Activated B cell treated with CpG ODN at 0.5 μM for 24 hours (primary cell): Measurements from ENCODE around the gene AGTPBP1. TPM values are rescaled to one million over a fixed set of nuclear protein-coding genes. Genes with fewer than 3 reads are reported as not detected.
"Not testable (repeated sequence)": the region's sequence is repeated elsewhere in the genome, so short reads cannot be mapped to it uniquely, and the experiment has no call there.

Experiments used
- ATAC-seq: fragments of 200-7000 bp; cut with Tn5 transposase; one replicate; pipeline ENCODE4 v1.10.0; 2021; ENCODE audit warnings: low read depth, mild to moderate bottlenecking, moderate library complexity
- CTCF ChIA-PET: fragments of 350-600 bp; sonication (Branson Sonifier 250); formaldehyde crosslinking; loops from one replicate; lab custom pipeline; 2021; ENCODE audit warnings: antibody characterized with exemption; lab: Charles Lee
- POLR2A ChIA-PET: fragments of 350-600 bp; sonication (Branson Sonifier 250); formaldehyde crosslinking; loops from one replicate; lab custom pipeline; 2021; ENCODE audit warnings: antibody characterized with exemption; lab: Charles Lee
- DNase-seq: peaks from one replicate; pipeline ENCODE4 v3.0.0; 2022
- H3K27ac Mint-ChIP-seq: one replicate; pipeline ENCODE4 v1.8.0; 2020; ENCODE audit warnings: mixed read lengths
- H3K27me3 Mint-ChIP-seq: one replicate; pipeline ENCODE4 v1.8.0; 2021; ENCODE audit warnings: mixed read lengths
- H3K36me3 Mint-ChIP-seq: one replicate; pipeline ENCODE4 v1.8.0; 2021; ENCODE audit warnings: low read depth, mixed read lengths
- H3K4me1 Mint-ChIP-seq: one replicate; pipeline ENCODE4 v1.8.0; 2021; ENCODE audit warnings: mixed read lengths
- H3K4me3 Mint-ChIP-seq: one replicate; pipeline ENCODE4 v1.8.0; 2020; ENCODE audit warnings: mild to moderate bottlenecking, mixed read lengths
- H3K9me3 Mint-ChIP-seq: one replicate; pipeline ENCODE4 v1.8.0; 2020; ENCODE audit warnings: mixed read lengths
- intact Hi-C: fragments of 100-400 bp; cut with micrococcal nuclease; formaldehyde crosslinking; loops from one replicate; pipeline ENCODE4 v1.15.1; 2024
- total RNA-seq: library from RNA; stranded (reverse); gene quantifications from 2 replicates; pipeline ENCODE4 v1.2.3, GENCODE V29; 2022
- TF ChIP-seq, protein P1 (sequence below): fragments of 200-600 bp; IDR thresholded peaks from one replicate; pipeline ENCODE4 v1.8.0; 2022; ENCODE audit warnings: antibody characterized with exemption, mild to moderate bottlenecking

AGTPBP1 gene
- total RNA-seq = 25.9 and 26.7 TPM in 2 replicates

DNA sequence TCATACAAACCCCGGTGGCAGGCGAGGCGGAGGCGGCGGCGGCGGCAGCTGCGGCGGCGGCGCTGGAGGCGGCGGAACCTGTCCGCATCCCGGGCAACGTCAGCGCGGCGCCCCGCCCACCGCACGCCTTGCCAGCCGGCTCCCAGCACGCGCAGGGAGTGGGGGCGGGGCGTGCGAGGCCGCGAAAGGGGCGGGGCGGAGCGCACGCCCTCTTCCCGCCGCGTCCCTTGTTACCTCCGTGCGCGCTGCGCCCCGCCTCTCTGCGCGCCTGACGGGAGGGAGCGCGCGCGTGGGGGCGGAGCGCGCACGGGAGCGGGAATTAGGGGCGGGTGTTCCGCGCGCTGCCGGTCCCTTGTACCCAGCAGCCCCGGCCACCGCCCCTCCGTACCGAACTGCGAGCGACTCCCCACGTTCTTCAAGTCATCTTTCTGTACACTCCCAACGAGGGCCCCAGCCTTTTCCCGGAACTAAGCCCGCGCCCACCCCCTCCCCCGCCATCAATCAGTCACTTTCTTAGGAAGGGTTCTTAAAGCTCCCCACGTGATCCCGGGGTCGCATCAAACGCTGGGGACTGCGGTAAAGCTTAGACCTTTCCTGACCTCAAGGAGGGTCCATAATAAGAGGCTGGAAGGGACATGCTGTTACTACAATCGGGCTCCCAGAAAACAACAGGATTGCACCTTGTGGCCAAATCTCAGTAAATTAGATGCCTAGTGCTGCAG, at the start of gene AGTPBP1:
Gene AGTPBP1, minus strand, starts transcription at position 80 of the 722 bp plus-strand sequence. CDS start 29,421 bp downstream, outside the sequence.
- DNase-seq (peak; percentile 99), ATAC-seq (peak; percentile 92)
- ChIA-PET CTCF (no interaction called here), POLR2A (interaction anchor here (0.6 to 1.2 kb wide), 5 partner anchors 39 to 1821 kb away, joined by 3 to 5 read pairs (median 3); partner anchors contain the start of genes ISCA1 and KIF27)
- Mint-ChIP-seq H3K27ac (peak within 1 kb of the TSS; percentile 90), H3K36me3 (peaks cover 5% of the 10 kb centered on the region), H3K4me3 (peak within 1 kb of the TSS; percentile 93), H3K9me3 (no peaks in the 10 kb centered on the region), H3K27me3 (peaks cover 8% of the 10 kb centered on the region), H3K4me1 (peaks cover 22% of the 10 kb centered on the region)
- TF ChIP-seq, protein P1, sequence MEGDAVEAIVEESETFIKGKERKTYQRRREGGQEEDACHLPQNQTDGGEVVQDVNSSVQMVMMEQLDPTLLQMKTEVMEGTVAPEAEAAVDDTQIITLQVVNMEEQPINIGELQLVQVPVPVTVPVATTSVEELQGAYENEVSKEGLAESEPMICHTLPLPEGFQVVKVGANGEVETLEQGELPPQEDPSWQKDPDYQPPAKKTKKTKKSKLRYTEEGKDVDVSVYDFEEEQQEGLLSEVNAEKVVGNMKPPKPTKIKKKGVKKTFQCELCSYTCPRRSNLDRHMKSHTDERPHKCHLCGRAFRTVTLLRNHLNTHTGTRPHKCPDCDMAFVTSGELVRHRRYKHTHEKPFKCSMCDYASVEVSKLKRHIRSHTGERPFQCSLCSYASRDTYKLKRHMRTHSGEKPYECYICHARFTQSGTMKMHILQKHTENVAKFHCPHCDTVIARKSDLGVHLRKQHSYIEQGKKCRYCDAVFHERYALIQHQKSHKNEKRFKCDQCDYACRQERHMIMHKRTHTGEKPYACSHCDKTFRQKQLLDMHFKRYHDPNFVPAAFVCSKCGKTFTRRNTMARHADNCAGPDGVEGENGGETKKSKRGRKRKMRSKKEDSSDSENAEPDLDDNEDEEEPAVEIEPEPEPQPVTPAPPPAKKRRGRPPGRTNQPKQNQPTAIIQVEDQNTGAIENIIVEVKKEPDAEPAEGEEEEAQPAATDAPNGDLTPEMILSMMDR = no peak
- intact Hi-C loops = loop anchor here (1.0 to 2.0 kb wide), 10 partner anchors 13 to 1821 kb away; partner anchors contain the start of genes HNRNPK, ISCA1, KIF27 and RMI1

DNA sequence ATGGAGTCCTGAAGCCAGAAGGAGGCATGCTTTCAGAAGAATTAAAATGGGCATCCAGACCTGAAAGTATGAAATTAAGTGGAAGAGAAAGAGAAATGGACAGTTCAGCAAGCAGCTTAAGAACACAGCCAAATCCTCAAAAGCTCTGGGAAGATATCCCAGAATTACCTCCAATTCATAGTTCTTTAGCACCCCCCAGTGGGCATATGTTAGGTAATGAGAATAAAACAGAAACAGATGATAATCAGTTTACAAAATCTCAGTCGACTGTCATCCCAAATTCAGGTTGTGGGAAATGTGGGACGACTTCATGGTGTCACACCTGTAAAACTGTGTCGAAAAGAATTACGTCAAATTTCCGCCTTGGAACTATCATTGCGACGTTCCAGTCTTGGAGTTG, 44.4 kb upstream of the AGTPBP1 start:
- CTCF ChIA-PET = interaction anchor here (1.3 kb wide), 1 partner anchor 88 kb away, joined by 5 read pairs; no protein-coding TSS in a partner anchor
- H3K4me3 Mint-ChIP-seq, ATAC-seq, H3K27ac Mint-ChIP-seq, H3K27me3 Mint-ChIP-seq, H3K36me3 Mint-ChIP-seq, POLR2A ChIA-PET, DNase-seq, H3K9me3 Mint-ChIP-seq, H3K4me1 Mint-ChIP-seq: not testable (repeated sequence)
- intact Hi-C loops = loop anchor here (1.0 kb wide), 2 partner anchors 88 to 1389 kb away; no protein-coding TSS in a partner anchor

DNA sequence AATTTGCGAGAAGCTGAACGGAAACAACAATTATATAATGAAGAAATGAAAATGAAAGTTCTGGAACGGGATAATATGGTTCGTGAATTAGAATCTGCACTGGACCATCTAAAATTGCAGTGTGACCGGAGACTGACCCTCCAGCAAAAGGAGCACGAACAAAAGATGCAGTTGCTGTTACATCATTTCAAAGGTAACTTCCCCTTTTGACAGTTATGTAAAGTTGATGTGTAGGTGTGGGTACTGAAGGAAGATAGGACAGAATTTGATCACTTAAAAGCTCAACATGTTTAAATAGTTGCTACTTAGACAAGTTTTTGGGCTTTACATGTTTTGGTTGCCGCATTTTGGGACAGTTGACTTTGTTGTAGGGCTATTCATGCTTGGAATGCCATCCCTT, 32.1 kb upstream of the AGTPBP1 start:
- H3K36me3 Mint-ChIP-seq, H3K4me1 Mint-ChIP-seq, ATAC-seq, H3K9me3 Mint-ChIP-seq, POLR2A ChIA-PET, DNase-seq, CTCF ChIA-PET, H3K27me3 Mint-ChIP-seq, H3K4me3 Mint-ChIP-seq, H3K27ac Mint-ChIP-seq, intact Hi-C loops: not testable (repeated sequence)

DNA sequence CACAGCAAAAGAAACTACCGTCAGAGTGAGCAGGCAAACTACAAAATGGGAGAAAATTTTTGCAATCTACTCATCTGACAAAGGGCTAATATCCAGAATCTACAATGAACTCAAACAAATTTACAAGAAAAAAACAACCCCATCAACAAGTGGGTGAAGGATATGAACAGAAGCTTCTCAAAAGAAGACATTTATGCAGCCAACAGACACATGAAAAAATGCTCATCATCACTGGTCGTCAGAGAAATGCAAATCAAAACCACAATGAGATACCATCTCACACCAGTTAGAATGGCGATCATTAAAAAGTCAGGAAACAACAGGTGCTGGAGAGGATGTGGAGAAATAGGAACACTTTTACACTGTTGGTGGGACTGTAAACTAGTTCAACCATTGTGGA, 20.0 kb upstream of the AGTPBP1 start:
- H3K4me3 Mint-ChIP-seq, POLR2A ChIA-PET, DNase-seq, H3K27ac Mint-ChIP-seq, H3K9me3 Mint-ChIP-seq, H3K27me3 Mint-ChIP-seq, H3K36me3 Mint-ChIP-seq, intact Hi-C loops, H3K4me1 Mint-ChIP-seq, CTCF ChIA-PET, ATAC-seq: not testable (repeated sequence)

- H3K9me3 Mint-ChIP-seq, intact Hi-C loops, H3K36me3 Mint-ChIP-seq, DNase-seq, POLR2A ChIA-PET, CTCF ChIA-PET, H3K27me3 Mint-ChIP-seq, H3K27ac Mint-ChIP-seq, ATAC-seq, H3K4me1 Mint-ChIP-seq, H3K4me3 Mint-ChIP-seq: not testable (repeated sequence)
Observed at GRCh38 chr9:85757716-85758115, 16.0 kb upstream of the AGTPBP1 start.

- H3K27me3 Mint-ChIP-seq, ATAC-seq, POLR2A ChIA-PET, H3K4me3 Mint-ChIP-seq, DNase-seq, intact Hi-C loops, H3K9me3 Mint-ChIP-seq, H3K4me1 Mint-ChIP-seq, H3K27ac Mint-ChIP-seq, CTCF ChIA-PET, H3K36me3 Mint-ChIP-seq: not testable (repeated sequence)
Observed at GRCh38 chr9:85756216-85756615, 14.5 kb upstream of the AGTPBP1 start.

DNA sequence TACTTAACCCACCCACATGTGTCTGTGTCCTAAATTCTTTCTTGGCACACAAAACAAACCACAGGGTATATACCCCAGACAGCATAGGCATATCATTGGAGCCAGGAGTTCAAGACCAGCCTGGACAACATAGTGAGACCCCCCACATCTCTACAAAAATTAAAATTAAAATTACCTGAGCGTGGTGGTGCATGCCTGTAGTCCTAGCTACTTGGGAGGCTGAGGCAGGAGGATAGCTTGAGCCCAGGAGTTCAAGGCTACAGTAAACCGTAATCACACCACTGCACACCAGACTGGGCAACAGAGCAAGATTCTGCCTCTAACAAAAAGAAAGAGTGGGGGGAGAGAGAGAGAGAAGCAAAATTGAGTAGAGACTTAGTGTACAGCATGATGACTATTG, 4.6 kb upstream of the AGTPBP1 start:
- H3K36me3 Mint-ChIP-seq = peaks cover 2% of the 10 kb centered on the region
- ATAC-seq = no peak
- peaks cover 12% of the 10 kb centered on the region for H3K27me3 Mint-ChIP-seq
- ChIA-PET CTCF (interaction anchor here (0.9 kb wide), 1 partner anchor 48 kb away, joined by 3 read pairs; no protein-coding TSS in a partner anchor), POLR2A (no interaction called here)
- DNase-seq = no peak
- intact Hi-C loops = no loop called here
- H3K4me1 Mint-ChIP-seq = peaks cover 13% of the 10 kb centered on the region
- no peak overlapping the region for H3K27ac Mint-ChIP-seq
- TF ChIP-seq, protein P1 = no peak
- no peaks in the 10 kb centered on the region for H3K9me3 Mint-ChIP-seq
- no peak overlapping the region for H3K4me3 Mint-ChIP-seq
